ENCODE data around the gene LAPTM5. TPM values are rescaled to one million over a fixed set of nuclear protein-coding genes. Genes with fewer than 3 reads are reported as not detected.
A peak's percentile ranks its signal among the peaks of the same experiment; 100 is the strongest.

LAPTM5 gene
- total and polyA plus RNA-seq, 4 donors = 58.7 to 653 (median 271) TPM

GRCh38 chr1:30713311-30713710 lies 44.3 kb downstream of the LAPTM5 start:
- ATAC-seq (ENCODE audit: insufficient read depth, low FRiP score) (no peak), DNase-seq (peak; percentile 68 to 85 (median 77))
- no peak overlapping the region for H3K9ac ChIP-seq (ENCODE audit: insufficient read depth in 1 of 2, low read length in 2 of 2)
- H3K4me1 ChIP-seq (ENCODE audit: control insufficient read depth in 5 of 5, insufficient read depth in 5 of 5, low read length in 5 of 5) = peaks cover 0 to 12% (median 0%) of the 10 kb centered on the region in 5 donors
- H3K27ac ChIP-seq (ENCODE audit: low read depth in 1 of 2, low read length in 1 of 2) = no peak overlapping the region
- H3K4me3 ChIP-seq = no peak overlapping the region
- TF ChIP-seq CTCF (IDR thresholded peaks at IDR 0.05; ENCODE audit: control extremely low read depth, extremely low read depth) = no peak
- WGBS, 2 donors = 43 to 70% methylated on average over 12 of the region's 12 CpGs
- H3K27me3 ChIP-seq (ENCODE audit: control insufficient read depth in 3 of 3, insufficient read depth in 3 of 3, low read length in 2 of 3) = no peaks in the 10 kb centered on the region
- peaks cover 0 to 5% (median under 1%) of the 10 kb centered on the region in 4 donors for H3K9me3 ChIP-seq (ENCODE audit: control insufficient read depth in 4 of 4, insufficient read depth in 3 of 4, low read length in 3 of 4)
- no peaks in the 10 kb centered on the region for H3K36me3 ChIP-seq (ENCODE audit: control insufficient read depth in 4 of 4, insufficient read depth in 4 of 4, low read length in 4 of 4)

GRCh38 chr1:30712583-30712982 lies 45.0 kb downstream of the LAPTM5 start:
- Histone ChIP-seq H3K9me3 (ENCODE audit: control insufficient read depth in 4 of 4, insufficient read depth in 3 of 4, low read length in 3 of 4) (peaks cover 0 to 5% (median under 1%) of the 10 kb centered on the region in 4 donors), H3K36me3 (ENCODE audit: control insufficient read depth in 4 of 4, insufficient read depth in 4 of 4, low read length in 4 of 4) (no peaks in the 10 kb centered on the region), H3K4me3 (no peak overlapping the region), H3K27me3 (ENCODE audit: control insufficient read depth in 3 of 3, insufficient read depth in 3 of 3, low read length in 2 of 3) (no peaks in the 10 kb centered on the region), H3K4me1 (ENCODE audit: control insufficient read depth in 5 of 5, insufficient read depth in 5 of 5, low read length in 5 of 5) (peaks cover 0 to 12% (median 0%) of the 10 kb centered on the region in 5 donors), H3K9ac (ENCODE audit: insufficient read depth in 1 of 2, low read length in 2 of 2) (no peak overlapping the region), H3K27ac (ENCODE audit: low read depth in 1 of 2, low read length in 1 of 2) (no peak overlapping the region)
- 85 to 88% methylated on average over 6 of the region's 6 CpGs for WGBS, 2 donors
- DNase-seq (no peak), ATAC-seq (ENCODE audit: insufficient read depth, low FRiP score) (no peak)
- no peak for TF ChIP-seq CTCF (IDR thresholded peaks at IDR 0.05; ENCODE audit: control extremely low read depth, extremely low read depth)

- Histone ChIP-seq H3K36me3 (ENCODE audit: control insufficient read depth in 4 of 4, insufficient read depth in 4 of 4, low read length in 4 of 4) (no peaks in the 10 kb centered on the region), H3K9ac (ENCODE audit: insufficient read depth in 1 of 2, low read length in 2 of 2) (no peak overlapping the region), H3K4me1 (ENCODE audit: control insufficient read depth in 5 of 5, insufficient read depth in 5 of 5, low read length in 5 of 5) (peaks cover 0 to 12% (median 0%) of the 10 kb centered on the region in 5 donors), H3K27ac (ENCODE audit: low read depth in 1 of 2, low read length in 1 of 2) (no peak overlapping the region), H3K27me3 (ENCODE audit: control insufficient read depth in 3 of 3, insufficient read depth in 3 of 3, low read length in 2 of 3) (no peaks in the 10 kb centered on the region), H3K9me3 (ENCODE audit: control insufficient read depth in 4 of 4, insufficient read depth in 3 of 4, low read length in 3 of 4) (peaks cover 0 to 5% (median 0%) of the 10 kb centered on the region in 4 donors), H3K4me3 (no peak overlapping the region)
- no peak for DNase-seq
- no peak for TF ChIP-seq CTCF (IDR thresholded peaks at IDR 0.05; ENCODE audit: control extremely low read depth, extremely low read depth)
- WGBS, 2 donors = 45 to 52% methylated on average over 2 of the region's 2 CpGs
- no peak for ATAC-seq (ENCODE audit: insufficient read depth, low FRiP score)
Observed at GRCh38 chr1:30710407-30710806, 47.2 kb downstream of the LAPTM5 start.

GRCh38 chr1:30708361-30708728 lies 49.2 kb downstream of the LAPTM5 start:
- no peak overlapping the region for H3K27ac ChIP-seq (ENCODE audit: low read depth in 1 of 2, low read length in 1 of 2)
- peaks cover 0 to 8% (median 0%) of the 10 kb centered on the region in 5 donors for H3K4me1 ChIP-seq (ENCODE audit: control insufficient read depth in 5 of 5, insufficient read depth in 5 of 5, low read length in 5 of 5)
- no peak overlapping the region for H3K9ac ChIP-seq (ENCODE audit: insufficient read depth in 1 of 2, low read length in 2 of 2)
- no peaks in the 10 kb centered on the region for H3K27me3 ChIP-seq (ENCODE audit: control insufficient read depth in 3 of 3, insufficient read depth in 3 of 3, low read length in 2 of 3)
- ATAC-seq (ENCODE audit: insufficient read depth, low FRiP score) (no peak), DNase-seq (no peak)
- H3K36me3 ChIP-seq (ENCODE audit: control insufficient read depth in 4 of 4, insufficient read depth in 4 of 4, low read length in 4 of 4) = no peaks in the 10 kb centered on the region
- no peaks in the 10 kb centered on the region for H3K9me3 ChIP-seq (ENCODE audit: control insufficient read depth in 4 of 4, insufficient read depth in 3 of 4, low read length in 3 of 4)
- WGBS, 2 donors = 52 to 56% methylated on average over 8 of the region's 8 CpGs
- no peak for TF ChIP-seq CTCF (IDR thresholded peaks at IDR 0.05; ENCODE audit: control extremely low read depth, extremely low read depth)
- no peak overlapping the region for H3K4me3 ChIP-seq

Data from lung (tissue), 12 donors.